GM23338 (cell line): ENCODE data around the gene ANKRD65. TPM values are rescaled to one million over a fixed set of nuclear protein-coding genes. Genes with fewer than 3 reads are reported as not detected.
A peak's percentile ranks its signal among the peaks of the same experiment; 100 is the strongest.

ENCODE experiments used
- ATAC-seq: fragments of 200-7000 bp; cut with Tn5 transposase; 3 replicates; pipeline ENCODE4 v1.9.1; 2020
- DNase-seq: peaks from one replicate; pipeline ENCODE4 v3.0.0-alpha.2; 2015; ENCODE audit warnings: low spot score
- H2AFZ ChIP-seq: fragments of 200-600 bp; sonication (generic); 2 replicates; pipeline ENCODE4 v1.8.0; 2016; ENCODE audit warnings: antibody characterized with exemption, mild to moderate bottlenecking, moderate library complexity
- H3F3A ChIP-seq: fragments of 200-600 bp; sonication (generic); replicated peaks from 2 replicates; pipeline ENCODE4 v1.8.0; 2017; ENCODE audit warnings: antibody characterized with exemption, mixed run types, low read depth
- H3K27ac ChIP-seq: fragments of 200-600 bp; sonication (generic); 2 replicates; pipeline ENCODE4 v1.6.1; 2016; ENCODE audit warnings: low read depth
- H3K27me3 ChIP-seq: fragments of 200-600 bp; sonication (generic); 2 replicates; pipeline ENCODE4 v1.8.0; 2016; ENCODE audit warnings: mild to moderate bottlenecking, mixed run types, moderate library complexity; ENCODE audit not compliant: insufficient read depth
- H3K36me3 ChIP-seq: fragments of 200-600 bp; sonication (generic); 2 replicates; pipeline ENCODE4 v1.8.0; 2016; ENCODE audit warnings: mild to moderate bottlenecking; ENCODE audit not compliant: insufficient read depth
- H3K4me1 ChIP-seq: fragments of 200-600 bp; sonication (generic); 2 replicates; pipeline ENCODE4 v1.8.0; 2016; ENCODE audit warnings: mild to moderate bottlenecking, moderate library complexity; ENCODE audit not compliant: insufficient read depth
- H3K4me2 ChIP-seq: fragments of 200-600 bp; sonication (generic); 2 replicates; pipeline ENCODE4 v1.7.1; 2017; ENCODE audit warnings: mixed run types
- H3K4me3 ChIP-seq: fragments of 200-600 bp; sonication (generic); 2 replicates; pipeline ENCODE4 v1.6.1; 2016; ENCODE audit warnings: mixed run types
- H3K79me2 ChIP-seq: fragments of 200-600 bp; sonication (generic); replicated peaks from 2 replicates; pipeline ENCODE4 v1.8.0; 2017; ENCODE audit warnings: mild to moderate bottlenecking; ENCODE audit not compliant: insufficient read depth
- H3K9me2 ChIP-seq: fragments of 200-600 bp; sonication (generic); 2 replicates; pipeline ENCODE4 v1.8.0; 2017; ENCODE audit not compliant: insufficient read depth
- H4K20me1 ChIP-seq: fragments of 200-600 bp; sonication (generic); replicated peaks from 2 replicates; pipeline ENCODE4 v1.8.0; 2017; ENCODE audit warnings: mild to moderate bottlenecking; ENCODE audit not compliant: insufficient read depth
- H3K27ac Mint-ChIP-seq: 2 replicates; pipeline ENCODE4 v1.8.0; 2020; ENCODE audit warnings: inconsistent platforms, mild to moderate bottlenecking, moderate library complexity, mixed read lengths
- H3K27me3 Mint-ChIP-seq: 3 replicates; pipeline ENCODE4 v1.8.0; 2022; ENCODE audit warnings: low read depth, mild to moderate bottlenecking, moderate library complexity, mixed read lengths, inconsistent platforms; ENCODE audit not compliant: insufficient read depth, poor library complexity
- H3K36me3 Mint-ChIP-seq: 3 replicates; pipeline ENCODE4 v1.8.0; 2021; ENCODE audit warnings: low read depth, mild to moderate bottlenecking, inconsistent platforms, moderate library complexity, mixed read lengths
- H3K4me1 Mint-ChIP-seq: 3 replicates; pipeline ENCODE4 v1.8.0; 2020; ENCODE audit warnings: mild to moderate bottlenecking, inconsistent platforms, mixed read lengths
- H3K4me3 Mint-ChIP-seq: 3 replicates; pipeline ENCODE4 v1.8.0; 2021; ENCODE audit warnings: moderate library complexity, mild to moderate bottlenecking, inconsistent platforms, mixed read lengths
- H3K9me3 Mint-ChIP-seq: 3 replicates; pipeline ENCODE4 v1.8.0; 2020; ENCODE audit warnings: moderate library complexity, mild to moderate bottlenecking, inconsistent platforms, mixed read lengths
- CREB1 ChIP-seq: fragments of 250-450 bp; sonication (Bioruptor Pico); IDR thresholded peaks from 2 replicates; pipeline ENCODE4 v1.5.0; 2020; ENCODE audit warnings: low read depth, mild to moderate bottlenecking, moderate library complexity
- EZH2 ChIP-seq: fragments of 200-600 bp; sonication (generic); IDR thresholded peaks from one replicate; pipeline ENCODE4 v1.8.0; 2017; ENCODE audit warnings: antibody characterized with exemption, mild to moderate bottlenecking, low read depth; ENCODE audit not compliant: unreplicated experiment
- EZH2phosphoT487 ChIP-seq: fragments of 200-600 bp; sonication (generic); IDR thresholded peaks from one replicate; pipeline ENCODE4 v1.8.1; 2018; ENCODE audit warnings: antibody characterized with exemption; ENCODE audit not compliant: unreplicated experiment
- JUNB ChIP-seq: IDR thresholded peaks from one replicate; pipeline ENCODE4 v1.6.1; 2016; ENCODE audit warnings: antibody characterized with exemption; ENCODE audit not compliant: unreplicated experiment
- NANOG ChIP-seq: IDR thresholded peaks from 2 replicates; pipeline ENCODE4 v1.6.1; 2016; ENCODE audit warnings: antibody characterized with exemption, borderline replicate concordance
- POLR2AphosphoS5 ChIP-seq: IDR thresholded peaks from 2 replicates; pipeline ENCODE4 v1.6.1; 2016; ENCODE audit warnings: antibody characterized with exemption, low read depth
- STAT1 ChIP-seq: IDR thresholded peaks from one replicate; pipeline ENCODE4 v1.6.1; 2016; ENCODE audit warnings: antibody characterized with exemption; ENCODE audit not compliant: unreplicated experiment
- polyA plus RNA-seq: library from polyadenylated mRNA; unstranded; fragments of >200 nt; fragmentation: Nextera tagmentation; extraction: Ambion mirVana; gene quantifications from 2 replicates; pipeline ENCODE4 v1.2.1, GENCODE V29; 2016
- total RNA-seq: library from RNA; depleted of rRNA; stranded (reverse); fragments of >200 nt; shearing (Covaris generic); gene quantifications from 2 replicates; pipeline ENCODE4 v1.2.3, GENCODE V29; 2014
- TF ChIP-seq, protein P1 (sequence below), 2 experiments: fragments of 200-600 bp in 1 of 2; sonication (generic) in 1 of 2; conservative IDR thresholded peaks; 2 replicates each; pipeline versions ENCODE4 v1.5.1 to v1.6.1; 2016 to 2017; ENCODE audit warnings: antibody characterized with exemption in 2 of 2, low read depth in 2 of 2, mild to moderate bottlenecking in 2 of 2, moderate library complexity in 1 of 2
- TF ChIP-seq, protein P2 (sequence below): IDR thresholded peaks from one replicate; pipeline ENCODE4 v1.6.1; 2018; ENCODE audit warnings: antibody characterized with exemption; ENCODE audit not compliant: unreplicated experiment
- TF ChIP-seq, protein P3 (sequence below): IDR thresholded peaks from 2 replicates; pipeline ENCODE4 v1.6.1; 2016; ENCODE audit warnings: antibody characterized with exemption
- TF ChIP-seq, protein P4 (sequence below): fragments of 250-450 bp; sonication (Bioruptor Pico); IDR thresholded peaks from 2 replicates; pipeline ENCODE4 v1.5.0; 2020; ENCODE audit warnings: mild to moderate bottlenecking, moderate library complexity

Gene ANKRD65
- total and polyA plus RNA-seq, 2 experiments from 2014 or later: 1.6 to 1.7 TPM

DNA sequence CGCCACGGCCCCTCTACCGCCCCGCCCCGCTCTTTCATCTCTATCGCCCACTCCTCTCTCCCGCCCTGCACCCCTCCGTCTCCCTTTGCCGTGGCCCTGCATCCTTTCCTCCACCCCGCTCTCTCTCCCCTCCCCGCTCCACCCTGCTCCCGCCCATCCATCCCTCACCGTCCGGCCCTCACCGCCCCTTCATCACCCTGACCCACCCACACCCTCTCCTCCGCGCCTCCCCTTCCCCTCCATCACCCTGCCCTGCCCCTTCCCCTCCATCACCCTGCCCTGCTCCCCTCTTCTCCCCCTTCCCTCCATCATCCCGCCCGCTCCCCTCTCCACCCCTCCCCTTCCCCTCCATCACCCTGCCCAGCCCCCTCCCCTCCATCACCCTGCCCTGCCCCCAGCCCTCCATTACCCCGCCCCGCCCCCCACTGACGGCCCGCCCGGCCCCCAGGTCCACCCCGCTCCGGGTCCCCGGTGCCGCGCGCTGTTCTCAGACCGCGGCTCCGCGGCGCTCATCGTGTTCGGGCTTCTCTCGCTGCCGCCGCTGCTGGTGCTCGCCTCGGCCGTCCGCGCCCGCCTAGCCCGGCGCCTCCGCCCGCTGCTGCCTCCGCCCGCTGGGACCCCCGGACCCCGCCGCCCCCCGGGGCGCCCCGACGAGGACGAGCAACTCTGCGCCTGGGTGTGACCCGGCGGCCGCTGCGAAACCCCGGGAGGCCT lies 6.2 kb upstream of the ANKRD65 start:
- Histone ChIP-seq H3F3A (peaks cover 22% of the 10 kb centered on the region), H3K79me2 (no peaks in the 10 kb centered on the region), H3K27me3 (no peaks in the 10 kb centered on the region), H3K4me3 (peak overlapping the region; percentile 63), H3K9me2 (no peaks in the 10 kb centered on the region), H3K27ac (no peak overlapping the region), H2AFZ (no peak overlapping the region), H3K4me2 (peak overlapping the region; percentile 72; the same call in 1 of the 2 replicates), H3K4me1 (peaks cover 33% of the 10 kb centered on the region), H4K20me1 (no peaks in the 10 kb centered on the region), H3K36me3 (no peaks in the 10 kb centered on the region)
- H3K4me3 Mint-ChIP-seq: no peak overlapping the region; the same call in 2 of the 3 replicates
- no peak overlapping the region for H3K27ac Mint-ChIP-seq
- DNase-seq (peak; percentile 66), ATAC-seq (no peak)
- H3K4me1 Mint-ChIP-seq: peaks cover 49% of the 10 kb centered on the region
- peaks cover 25% of the 10 kb centered on the region for H3K27me3 Mint-ChIP-seq
- H3K36me3 Mint-ChIP-seq: peaks cover 4% of the 10 kb centered on the region; the same call in 2 of the 3 replicates
- peaks cover 10% of the 10 kb centered on the region for H3K9me3 Mint-ChIP-seq
- no peak for TF ChIP-seq CREB1 (CRISPR knock-in tag)
- no peak for TF ChIP-seq EZH2phosphoT487
- TF ChIP-seq, protein P1, sequence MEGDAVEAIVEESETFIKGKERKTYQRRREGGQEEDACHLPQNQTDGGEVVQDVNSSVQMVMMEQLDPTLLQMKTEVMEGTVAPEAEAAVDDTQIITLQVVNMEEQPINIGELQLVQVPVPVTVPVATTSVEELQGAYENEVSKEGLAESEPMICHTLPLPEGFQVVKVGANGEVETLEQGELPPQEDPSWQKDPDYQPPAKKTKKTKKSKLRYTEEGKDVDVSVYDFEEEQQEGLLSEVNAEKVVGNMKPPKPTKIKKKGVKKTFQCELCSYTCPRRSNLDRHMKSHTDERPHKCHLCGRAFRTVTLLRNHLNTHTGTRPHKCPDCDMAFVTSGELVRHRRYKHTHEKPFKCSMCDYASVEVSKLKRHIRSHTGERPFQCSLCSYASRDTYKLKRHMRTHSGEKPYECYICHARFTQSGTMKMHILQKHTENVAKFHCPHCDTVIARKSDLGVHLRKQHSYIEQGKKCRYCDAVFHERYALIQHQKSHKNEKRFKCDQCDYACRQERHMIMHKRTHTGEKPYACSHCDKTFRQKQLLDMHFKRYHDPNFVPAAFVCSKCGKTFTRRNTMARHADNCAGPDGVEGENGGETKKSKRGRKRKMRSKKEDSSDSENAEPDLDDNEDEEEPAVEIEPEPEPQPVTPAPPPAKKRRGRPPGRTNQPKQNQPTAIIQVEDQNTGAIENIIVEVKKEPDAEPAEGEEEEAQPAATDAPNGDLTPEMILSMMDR (conservative IDR thresholded peaks at IDR 0.05; ENCODE audit: low read depth in 2 of 2): no peak
- no peak for TF ChIP-seq JUNB
- TF ChIP-seq STAT1: no peak
- TF ChIP-seq, protein P2, sequence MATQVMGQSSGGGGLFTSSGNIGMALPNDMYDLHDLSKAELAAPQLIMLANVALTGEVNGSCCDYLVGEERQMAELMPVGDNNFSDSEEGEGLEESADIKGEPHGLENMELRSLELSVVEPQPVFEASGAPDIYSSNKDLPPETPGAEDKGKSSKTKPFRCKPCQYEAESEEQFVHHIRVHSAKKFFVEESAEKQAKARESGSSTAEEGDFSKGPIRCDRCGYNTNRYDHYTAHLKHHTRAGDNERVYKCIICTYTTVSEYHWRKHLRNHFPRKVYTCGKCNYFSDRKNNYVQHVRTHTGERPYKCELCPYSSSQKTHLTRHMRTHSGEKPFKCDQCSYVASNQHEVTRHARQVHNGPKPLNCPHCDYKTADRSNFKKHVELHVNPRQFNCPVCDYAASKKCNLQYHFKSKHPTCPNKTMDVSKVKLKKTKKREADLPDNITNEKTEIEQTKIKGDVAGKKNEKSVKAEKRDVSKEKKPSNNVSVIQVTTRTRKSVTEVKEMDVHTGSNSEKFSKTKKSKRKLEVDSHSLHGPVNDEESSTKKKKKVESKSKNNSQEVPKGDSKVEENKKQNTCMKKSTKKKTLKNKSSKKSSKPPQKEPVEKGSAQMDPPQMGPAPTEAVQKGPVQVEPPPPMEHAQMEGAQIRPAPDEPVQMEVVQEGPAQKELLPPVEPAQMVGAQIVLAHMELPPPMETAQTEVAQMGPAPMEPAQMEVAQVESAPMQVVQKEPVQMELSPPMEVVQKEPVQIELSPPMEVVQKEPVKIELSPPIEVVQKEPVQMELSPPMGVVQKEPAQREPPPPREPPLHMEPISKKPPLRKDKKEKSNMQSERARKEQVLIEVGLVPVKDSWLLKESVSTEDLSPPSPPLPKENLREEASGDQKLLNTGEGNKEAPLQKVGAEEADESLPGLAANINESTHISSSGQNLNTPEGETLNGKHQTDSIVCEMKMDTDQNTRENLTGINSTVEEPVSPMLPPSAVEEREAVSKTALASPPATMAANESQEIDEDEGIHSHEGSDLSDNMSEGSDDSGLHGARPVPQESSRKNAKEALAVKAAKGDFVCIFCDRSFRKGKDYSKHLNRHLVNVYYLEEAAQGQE: no peak
- TF ChIP-seq, protein P3, sequence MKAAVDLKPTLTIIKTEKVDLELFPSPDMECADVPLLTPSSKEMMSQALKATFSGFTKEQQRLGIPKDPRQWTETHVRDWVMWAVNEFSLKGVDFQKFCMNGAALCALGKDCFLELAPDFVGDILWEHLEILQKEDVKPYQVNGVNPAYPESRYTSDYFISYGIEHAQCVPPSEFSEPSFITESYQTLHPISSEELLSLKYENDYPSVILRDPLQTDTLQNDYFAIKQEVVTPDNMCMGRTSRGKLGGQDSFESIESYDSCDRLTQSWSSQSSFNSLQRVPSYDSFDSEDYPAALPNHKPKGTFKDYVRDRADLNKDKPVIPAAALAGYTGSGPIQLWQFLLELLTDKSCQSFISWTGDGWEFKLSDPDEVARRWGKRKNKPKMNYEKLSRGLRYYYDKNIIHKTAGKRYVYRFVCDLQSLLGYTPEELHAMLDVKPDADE: no peak
- TF ChIP-seq, protein P4, sequence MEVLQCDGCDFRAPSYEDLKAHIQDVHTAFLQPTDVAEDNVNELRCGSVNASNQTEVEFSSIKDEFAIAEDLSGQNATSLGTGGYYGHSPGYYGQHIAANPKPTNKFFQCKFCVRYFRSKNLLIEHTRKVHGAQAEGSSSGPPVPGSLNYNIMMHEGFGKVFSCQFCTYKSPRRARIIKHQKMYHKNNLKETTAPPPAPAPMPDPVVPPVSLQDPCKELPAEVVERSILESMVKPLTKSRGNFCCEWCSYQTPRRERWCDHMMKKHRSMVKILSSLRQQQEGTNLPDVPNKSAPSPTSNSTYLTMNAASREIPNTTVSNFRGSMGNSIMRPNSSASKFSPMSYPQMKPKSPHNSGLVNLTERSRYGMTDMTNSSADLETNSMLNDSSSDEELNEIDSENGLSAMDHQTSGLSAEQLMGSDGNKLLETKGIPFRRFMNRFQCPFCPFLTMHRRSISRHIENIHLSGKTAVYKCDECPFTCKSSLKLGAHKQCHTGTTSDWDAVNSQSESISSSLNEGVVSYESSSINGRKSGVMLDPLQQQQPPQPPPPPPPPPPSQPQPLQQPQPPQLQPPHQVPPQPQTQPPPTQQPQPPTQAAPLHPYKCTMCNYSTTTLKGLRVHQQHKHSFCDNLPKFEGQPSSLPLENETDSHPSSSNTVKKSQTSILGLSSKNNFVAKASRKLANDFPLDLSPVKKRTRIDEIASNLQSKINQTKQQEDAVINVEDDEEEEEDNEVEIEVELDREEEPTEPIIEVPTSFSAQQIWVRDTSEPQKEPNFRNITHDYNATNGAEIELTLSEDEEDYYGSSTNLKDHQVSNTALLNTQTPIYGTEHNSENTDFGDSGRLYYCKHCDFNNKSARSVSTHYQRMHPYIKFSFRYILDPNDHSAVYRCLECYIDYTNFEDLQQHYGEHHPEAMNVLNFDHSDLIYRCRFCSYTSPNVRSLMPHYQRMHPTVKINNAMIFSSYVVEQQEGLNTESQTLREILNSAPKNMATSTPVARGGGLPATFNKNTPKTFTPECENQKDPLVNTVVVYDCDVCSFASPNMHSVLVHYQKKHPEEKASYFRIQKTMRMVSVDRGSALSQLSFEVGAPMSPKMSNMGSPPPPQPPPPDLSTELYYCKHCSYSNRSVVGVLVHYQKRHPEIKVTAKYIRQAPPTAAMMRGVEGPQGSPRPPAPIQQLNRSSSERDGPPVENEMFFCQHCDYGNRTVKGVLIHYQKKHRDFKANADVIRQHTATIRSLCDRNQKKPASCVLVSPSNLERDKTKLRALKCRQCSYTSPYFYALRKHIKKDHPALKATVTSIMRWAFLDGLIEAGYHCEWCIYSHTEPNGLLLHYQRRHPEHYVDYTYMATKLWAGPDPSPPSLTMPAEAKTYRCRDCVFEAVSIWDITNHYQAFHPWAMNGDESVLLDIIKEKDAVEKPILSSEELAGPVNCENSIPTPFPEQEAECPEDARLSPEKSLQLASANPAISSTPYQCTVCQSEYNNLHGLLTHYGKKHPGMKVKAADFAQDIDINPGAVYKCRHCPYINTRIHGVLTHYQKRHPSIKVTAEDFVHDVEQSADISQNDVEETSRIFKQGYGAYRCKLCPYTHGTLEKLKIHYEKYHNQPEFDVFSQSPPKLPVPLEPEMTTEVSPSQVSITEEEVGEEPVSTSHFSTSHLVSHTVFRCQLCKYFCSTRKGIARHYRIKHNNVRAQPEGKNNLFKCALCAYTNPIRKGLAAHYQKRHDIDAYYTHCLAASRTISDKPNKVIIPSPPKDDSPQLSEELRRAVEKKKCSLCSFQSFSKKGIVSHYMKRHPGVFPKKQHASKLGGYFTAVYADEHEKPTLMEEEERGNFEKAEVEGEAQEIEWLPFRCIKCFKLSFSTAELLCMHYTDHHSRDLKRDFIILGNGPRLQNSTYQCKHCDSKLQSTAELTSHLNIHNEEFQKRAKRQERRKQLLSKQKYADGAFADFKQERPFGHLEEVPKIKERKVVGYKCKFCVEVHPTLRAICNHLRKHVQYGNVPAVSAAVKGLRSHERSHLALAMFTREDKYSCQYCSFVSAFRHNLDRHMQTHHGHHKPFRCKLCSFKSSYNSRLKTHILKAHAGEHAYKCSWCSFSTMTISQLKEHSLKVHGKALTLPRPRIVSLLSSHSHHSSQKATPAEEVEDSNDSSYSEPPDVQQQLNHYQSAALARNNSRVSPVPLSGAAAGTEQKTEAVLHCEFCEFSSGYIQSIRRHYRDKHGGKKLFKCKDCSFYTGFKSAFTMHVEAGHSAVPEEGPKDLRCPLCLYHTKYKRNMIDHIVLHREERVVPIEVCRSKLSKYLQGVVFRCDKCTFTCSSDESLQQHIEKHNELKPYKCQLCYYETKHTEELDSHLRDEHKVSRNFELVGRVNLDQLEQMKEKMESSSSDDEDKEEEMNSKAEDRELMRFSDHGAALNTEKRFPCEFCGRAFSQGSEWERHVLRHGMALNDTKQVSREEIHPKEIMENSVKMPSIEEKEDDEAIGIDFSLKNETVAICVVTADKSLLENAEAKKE (CRISPR knock-in tag): no peak
- TF ChIP-seq EZH2: no peak
- no peak for TF ChIP-seq NANOG
- no peak for TF ChIP-seq POLR2AphosphoS5
